NK-92 (cell line): ENCODE data around the gene NPBWR2.
"Not testable (repeated sequence)": the region's sequence is repeated elsewhere in the genome, so short reads cannot be mapped to it uniquely, and the experiment has no call there.

Experiments used
- DNase-seq: peaks from one replicate; lab custom pipeline; 2025; ENCODE audit not compliant: unreplicated experiment; lab: John Stamatoyannopoulos, UW

The NPBWR2 gene

GRCh38 chr20:64104667-64105451 lies 2.5 kb downstream of the NPBWR2 start:
- DNase-seq: no peak

GRCh38 chr20:64103871-64104666 lies 3.3 kb downstream of the NPBWR2 start:
- no peak for DNase-seq

GRCh38 chr20:64102647-64103354 lies 4.6 kb downstream of the NPBWR2 start:
- DNase-seq: no peak

- DNase-seq: no peak
These were observed 5.4 kb downstream of the NPBWR2 start for GRCh38 chr20:64101731-64102621.

GRCh38 chr20:64100946-64101688 lies 6.2 kb downstream of the NPBWR2 start:
- no peak for DNase-seq

GRCh38 chr20:64100566-64100888 lies 6.8 kb downstream of the NPBWR2 start:
- DNase-seq: no peak

GRCh38 chr20:64099880-64100565 lies 7.3 kb downstream of the NPBWR2 start:
- no peak for DNase-seq

- no peak for DNase-seq
These were observed 8.1 kb downstream of the NPBWR2 start for GRCh38 chr20:64099086-64099786.

- no peak for DNase-seq
These were observed 8.8 kb downstream of the NPBWR2 start for GRCh38 chr20:64098471-64099013.

GRCh38 chr20:64096535-64096934 lies 10.8 kb downstream of the NPBWR2 start:
- no peak for DNase-seq

- DNase-seq: no peak
These were observed 11.4 kb downstream of the NPBWR2 start for GRCh38 chr20:64095927-64096326.

GRCh38 chr20:64095455-64095854 lies 11.9 kb downstream of the NPBWR2 start:
- DNase-seq: no peak

GRCh38 chr20:64093013-64093503 lies 14.3 kb downstream of the NPBWR2 start:
- no peak for DNase-seq

GRCh38 chr20:64092258-64093012 lies 14.9 kb downstream of the NPBWR2 start:
- DNase-seq: no peak

GRCh38 chr20:64091770-64092169 lies 15.6 kb downstream of the NPBWR2 start:
- no peak for DNase-seq

- no peak for DNase-seq
These were observed 16.0 kb downstream of the NPBWR2 start for GRCh38 chr20:64091340-64091739.

GRCh38 chr20:64090165-64090564 lies 17.2 kb downstream of the NPBWR2 start:
- DNase-seq: no peak

- not testable (repeated sequence) for DNase-seq
These were observed 18.8 kb downstream of the NPBWR2 start for GRCh38 chr20:64088586-64088985.
